OCI-M1 (cell line): ENCODE measurements around the gene WDR33.
"Not testable (repeated sequence)": the region's sequence is repeated elsewhere in the genome, so short reads cannot be mapped to it uniquely, and the experiment has no call there.

Experiments used
- DNase-seq: peaks from one replicate; lab custom pipeline; 2025; lab: John Stamatoyannopoulos, UW

Gene WDR33

GRCh38 chr2:127810156-127810618 lies 784 bp downstream of the WDR33 start:
- no peak for DNase-seq

- no peak for DNase-seq
These were observed 3.2 kb downstream of the WDR33 start for GRCh38 chr2:127807678-127808353.

GRCh38 chr2:127806860-127807259 lies 4.1 kb downstream of the WDR33 start:
- DNase-seq = not testable (repeated sequence)

GRCh38 chr2:127805491-127805890 lies 5.5 kb downstream of the WDR33 start:
- DNase-seq = no peak

- DNase-seq = no peak
These were observed 11.0 kb downstream of the WDR33 start for GRCh38 chr2:127799926-127800325.

- no peak for DNase-seq
These were observed 14.6 kb downstream of the WDR33 start for GRCh38 chr2:127796389-127796788.

- not testable (repeated sequence) for DNase-seq
These were observed 16.1 kb downstream of the WDR33 start for GRCh38 chr2:127794901-127795300.

GRCh38 chr2:127792805-127793204 lies 18.2 kb downstream of the WDR33 start:
- DNase-seq = no peak

GRCh38 chr2:127790694-127791529 lies 20.1 kb downstream of the WDR33 start:
- no peak for DNase-seq

- no peak for DNase-seq
These were observed 24.7 kb downstream of the WDR33 start for GRCh38 chr2:127786048-127786809.

- DNase-seq = no peak
These were observed 25.9 kb downstream of the WDR33 start for GRCh38 chr2:127784965-127785518.

- DNase-seq = no peak
These were observed 27.9 kb downstream of the WDR33 start for GRCh38 chr2:127783101-127783500.

GRCh38 chr2:127778850-127779249 lies 32.1 kb downstream of the WDR33 start:
- DNase-seq = no peak

- DNase-seq = no peak
These were observed 32.5 kb downstream of the WDR33 start for GRCh38 chr2:127778447-127778846.

GRCh38 chr2:127776122-127776780 lies 34.7 kb downstream of the WDR33 start:
- DNase-seq = no peak

GRCh38 chr2:127771756-127772155 lies 39.2 kb downstream of the WDR33 start:
- DNase-seq = no peak

- no peak for DNase-seq
These were observed 39.8 kb downstream of the WDR33 start for GRCh38 chr2:127770973-127771735.

GRCh38 chr2:127770534-127770933 lies 40.4 kb downstream of the WDR33 start:
- DNase-seq = not testable (repeated sequence)

- DNase-seq = no peak
These were observed 41.4 kb downstream of the WDR33 start for GRCh38 chr2:127769587-127769986.

GRCh38 chr2:127768775-127769479 lies 42.0 kb downstream of the WDR33 start:
- no peak for DNase-seq
